Breast epithelium (tissue), 3 donors: ENCODE data around the gene FXYD1.

Source experiments
- CTCF ChIP-seq, 3 donors: fragments of 450-650 bp; IDR thresholded peaks; one replicate each; pipeline ENCODE4 v1.5.1; 2016 to 2017; ENCODE audit warnings: antibody characterized with exemption in 3 of 3, mild to moderate bottlenecking in 3 of 3, moderate library complexity in 3 of 3
- POLR2A ChIP-seq: fragments of 450-650 bp; IDR thresholded peaks from one replicate; pipeline ENCODE4 v1.6.1; 2016; ENCODE audit warnings: antibody characterized with exemption, mild to moderate bottlenecking, moderate library complexity
- POLR2AphosphoS5 ChIP-seq, 3 donors: sonication (generic); formaldehyde crosslinking; IDR thresholded peaks; one replicate each; pipeline ENCODE4 v1.6.1; 2017; ENCODE audit warnings: antibody characterized with exemption in 3 of 3

- TF ChIP-seq POLR2A (no peak), CTCF (IDR thresholded peaks at IDR 0.05) (peak; percentile 85 to 96 (median 92)), POLR2AphosphoS5 (IDR thresholded peaks at IDR 0.05) (no peak)
Measured at GRCh38 chr19:35135389-35135909, 3.2 kb upstream of the FXYD1 start.
